PC-3 (cell line): ENCODE measurements around the gene OR5W2. TPM values are rescaled to one million over a fixed set of nuclear protein-coding genes. Genes with fewer than 3 reads are reported as not detected.
"Not testable (repeated sequence)": the region's sequence is repeated elsewhere in the genome, so short reads cannot be mapped to it uniquely, and the experiment has no call there.

Source experiments
- ATAC-seq: fragments of 200-7000 bp; cut with Tn5 transposase; 2 replicates; pipeline ENCODE4 v1.9.1; 2020; ENCODE audit warnings: mild to moderate bottlenecking, moderate library complexity
- BruUV-seq: library from RNA; stranded (reverse); fragments of 400-500 nt; replicated peaks from 2 replicates; lab custom pipeline; 2021; lab: Mats Ljungman, UMichigan
- CTCF ChIA-PET: fragments of 300-600 bp; sonication (Branson Sonifier 250); formaldehyde crosslinking; loops from one replicate; lab custom pipeline; 2022; ENCODE audit warnings: antibody characterized with exemption; lab: Charles Lee
- POLR2A ChIA-PET: fragments of 300-600 bp; sonication (Branson Sonifier 250); formaldehyde crosslinking; loops from one replicate; lab custom pipeline; 2022; ENCODE audit warnings: antibody characterized with exemption; ENCODE audit not compliant: unreplicated experiment; lab: Charles Lee
- DNase-seq: peaks from one replicate; pipeline ENCODE4 v3.0.0-alpha.2; 2015
- H2AFZ ChIP-seq: fragments of 300-600 bp; sonication (generic); 2 replicates; pipeline ENCODE4 v1.6.0; 2016; ENCODE audit warnings: antibody characterized with exemption, low read length
- H3F3A ChIP-seq: fragments of 300-600 bp; sonication (generic); one replicate; pipeline ENCODE4 v1.6.0; 2017; ENCODE audit warnings: antibody characterized with exemption, low read length, control low read depth, mild to moderate bottlenecking; ENCODE audit not compliant: unreplicated experiment
- H3K27ac ChIP-seq: fragments of 300-600 bp; sonication (generic); 2 replicates; pipeline ENCODE4 v1.5.1; 2016; ENCODE audit warnings: mild to moderate bottlenecking, low read length
- H3K27me3 ChIP-seq: fragments of 300-600 bp; sonication (generic); 2 replicates; pipeline ENCODE4 v1.6.1; 2016; ENCODE audit warnings: low read length, mixed read lengths
- H3K36me3 ChIP-seq: fragments of 300-600 bp; sonication (generic); 2 replicates; pipeline ENCODE4 v1.6.1; 2016; ENCODE audit warnings: low read depth, mixed run types, low read length, mixed read lengths
- H3K4me1 ChIP-seq: fragments of 300-600 bp; sonication (generic); 2 replicates; pipeline ENCODE4 v1.5.1; 2016; ENCODE audit warnings: low read length; ENCODE audit not compliant: insufficient read depth
- H3K4me2 ChIP-seq: fragments of 300-600 bp; sonication (generic); 2 replicates; pipeline ENCODE4 v1.6.0; 2016; ENCODE audit warnings: low read length
- H3K4me3 ChIP-seq: fragments of 300-600 bp; sonication (generic); 2 replicates; pipeline ENCODE4 v1.5.1; 2016; ENCODE audit warnings: mild to moderate bottlenecking, low read length, mixed read lengths
- H3K79me2 ChIP-seq: fragments of 300-600 bp; sonication (generic); 2 replicates; pipeline ENCODE4 v1.6.1; 2017; ENCODE audit warnings: low read length, mixed read lengths
- H3K9ac ChIP-seq: fragments of 300-600 bp; sonication (generic); 2 replicates; pipeline ENCODE4 v1.6.0; 2016; ENCODE audit warnings: mild to moderate bottlenecking, low read length
- H3K9me2 ChIP-seq: fragments of 300-600 bp; sonication (generic); replicated peaks from 2 replicates; pipeline ENCODE4 v1.6.1; 2016; ENCODE audit warnings: mixed run types, low read length, mixed read lengths
- H3K9me3 ChIP-seq: fragments of 300-600 bp; sonication (generic); 2 replicates; pipeline ENCODE4 v1.6.1; 2016; ENCODE audit warnings: low read length, mixed read lengths
- H4K20me1 ChIP-seq: fragments of 300-600 bp; sonication (generic); 2 replicates; pipeline ENCODE4 v1.6.1; 2016; ENCODE audit warnings: low read length, mixed read lengths
- CTCF ChIP-seq: fragments of 300-600 bp; sonication (generic); conservative IDR thresholded peaks from 2 replicates; pipeline ENCODE4 v1.5.1; 2017; ENCODE audit warnings: antibody characterized with exemption, low read depth, mild to moderate bottlenecking, low read length
- EZH2 ChIP-seq: fragments of 300-600 bp; sonication (generic); IDR thresholded peaks from one replicate; pipeline ENCODE4 v1.6.1; 2017; ENCODE audit warnings: antibody characterized with exemption, mild to moderate bottlenecking, low read length; ENCODE audit not compliant: unreplicated experiment
- EZH2phosphoT487 ChIP-seq: fragments of 300-600 bp; sonication (generic); IDR thresholded peaks from 2 replicates; pipeline ENCODE4 v1.6.1; 2018; ENCODE audit warnings: mild to moderate bottlenecking, antibody characterized with exemption, low read length, borderline replicate concordance
- intact Hi-C: fragments of 100-400 bp; cut with micrococcal nuclease; formaldehyde crosslinking; loops from 2 replicates; pipeline ENCODE4 v1.9.0; 2023
- total RNA-seq: library from RNA; depleted of rRNA; stranded (reverse); fragments of >200 nt; gene quantifications from 2 replicates; pipeline ENCODE4 v1.2.3, GENCODE V29; 2014

OR5W2 gene
- total RNA-seq, 1 experiment from 2014 or later: not detected

- ChIA-PET CTCF (no interaction called here), POLR2A (no interaction called here)
- Histone ChIP-seq H3K4me2 (no peak overlapping the region), H3K36me3 (no peaks in the 10 kb centered on the region), H3K9me3 (0 out of 2 replicates have a peak, but pooled peaks cover 3% of the 10 kb centered on the region), H3F3A (no peaks in the 10 kb centered on the region), H3K9me2 (no peaks in the 10 kb centered on the region), H2AFZ (no peak overlapping the region), H3K27me3 (no peaks in the 10 kb centered on the region), H4K20me1 (no peaks in the 10 kb centered on the region), H3K27ac (no peak overlapping the region), H3K4me1 (no peaks in the 10 kb centered on the region), H3K4me3 (no peak overlapping the region), H3K79me2 (no peaks in the 10 kb centered on the region), H3K9ac (no peak overlapping the region)
- TF ChIP-seq CTCF (no peak), EZH2phosphoT487 (no peak), EZH2 (no peak)
- intact Hi-C loops: no loop called here
- BruUV-seq: no TSS peak
- DNase-seq: no peak
- ATAC-seq: no peak
Observed at GRCh38 chr11:55902308-55902707, 12.1 kb downstream of the OR5W2 start.

- H3K4me2 ChIP-seq: no peak overlapping the region
- intact Hi-C loops: no loop called here
- DNase-seq: no peak
- H3K4me3 ChIP-seq: no peak overlapping the region
- H3F3A ChIP-seq: no peaks in the 10 kb centered on the region
- ChIA-PET POLR2A (no interaction called here), CTCF (no interaction called here)
- no peaks in the 10 kb centered on the region for H4K20me1 ChIP-seq
- ATAC-seq: no peak
- no peak overlapping the region for H3K9ac ChIP-seq
- no peaks in the 10 kb centered on the region for H3K36me3 ChIP-seq
- no peak overlapping the region for H2AFZ ChIP-seq
- H3K4me1 ChIP-seq: no peaks in the 10 kb centered on the region
- TF ChIP-seq CTCF (no peak; the same call in 1 of the 2 replicates), EZH2phosphoT487 (no peak), EZH2 (no peak)
- no peak overlapping the region for H3K27ac ChIP-seq
- no peaks in the 10 kb centered on the region for H3K9me3 ChIP-seq
- BruUV-seq: no TSS peak
- H3K79me2 ChIP-seq: no peaks in the 10 kb centered on the region
- no peaks in the 10 kb centered on the region for H3K9me2 ChIP-seq
- H3K27me3 ChIP-seq: no peaks in the 10 kb centered on the region
Observed at GRCh38 chr11:55895216-55895615, 19.2 kb downstream of the OR5W2 start.

GRCh38 chr11:55885481-55885880, 28.9 kb downstream of the OR5W2 start:
- H3K4me3 ChIP-seq, H3K27me3 ChIP-seq, H2AFZ ChIP-seq, H3K9me3 ChIP-seq, intact Hi-C loops, H3K9me2 ChIP-seq, POLR2A ChIA-PET, DNase-seq, H3K36me3 ChIP-seq, H3K9ac ChIP-seq, H3K27ac ChIP-seq, BruUV-seq, H3K4me2 ChIP-seq, ATAC-seq, H3K79me2 ChIP-seq, H3K4me1 ChIP-seq, H4K20me1 ChIP-seq, H3F3A ChIP-seq, CTCF ChIA-PET: not testable (repeated sequence)

- POLR2A ChIA-PET, intact Hi-C loops, H3F3A ChIP-seq: not testable (repeated sequence)
Observed at GRCh38 chr11:55884995-55885394, 29.4 kb downstream of the OR5W2 start.

GRCh38 chr11:55882997-55883396, 31.4 kb downstream of the OR5W2 start, which contains the start of gene TRIM51:
TSS of gene TRIM51 (plus strand) at chr11:55883297. CDS start at chr11:55885429, 2,132 bp downstream.
- POLR2A ChIA-PET, H3K27me3 ChIP-seq, DNase-seq, CTCF ChIA-PET, H3K27ac ChIP-seq, H4K20me1 ChIP-seq, BruUV-seq, H3K4me1 ChIP-seq, H3K4me3 ChIP-seq, H3K79me2 ChIP-seq, H3K9me3 ChIP-seq, H3K9me2 ChIP-seq, H3F3A ChIP-seq, H3K9ac ChIP-seq, intact Hi-C loops, H2AFZ ChIP-seq, H3K4me2 ChIP-seq, ATAC-seq, H3K36me3 ChIP-seq: not testable (repeated sequence)

More at GRCh38 chr11:55884995-55885394, 29.4 kb downstream of the OR5W2 start:
- H3K9me2 ChIP-seq, H3K27ac ChIP-seq, BruUV-seq, H2AFZ ChIP-seq, DNase-seq, H3K27me3 ChIP-seq, H3K9me3 ChIP-seq, H3K4me3 ChIP-seq, CTCF ChIA-PET, H3K4me1 ChIP-seq, H3K4me2 ChIP-seq, H3K79me2 ChIP-seq, H3K36me3 ChIP-seq, ATAC-seq, H4K20me1 ChIP-seq, H3K9ac ChIP-seq: not testable (repeated sequence)
